AG08395 (cell line): ENCODE results near the gene NT5C.

Source experiments
- DNase-seq: peaks from one replicate; pipeline ENCODE4 v3.0.0; 2012; ENCODE audit warnings: mixed read lengths, low spot score

Gene NT5C

DNA sequence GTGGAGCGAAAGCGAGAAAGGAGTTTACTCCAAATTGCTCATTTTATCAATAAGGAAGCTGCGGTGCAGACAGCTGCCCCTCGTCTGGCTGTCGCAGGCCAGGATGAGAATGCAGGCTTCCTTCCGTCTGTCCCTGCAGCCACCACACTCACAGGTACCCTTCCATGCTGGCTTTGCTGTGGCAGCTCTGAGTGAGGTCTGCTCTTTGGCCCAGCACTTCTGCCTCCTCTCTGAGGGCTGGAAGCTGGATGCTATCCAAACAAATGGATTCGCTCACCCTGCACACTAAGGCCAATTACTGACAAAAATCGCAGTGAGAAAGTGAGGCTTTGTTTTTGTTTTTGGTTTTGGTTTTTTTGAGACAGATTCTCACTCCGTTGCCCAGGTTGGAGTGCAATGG lies 14.8 kb downstream of the NT5C start:
- DNase-seq: no peak

DNA sequence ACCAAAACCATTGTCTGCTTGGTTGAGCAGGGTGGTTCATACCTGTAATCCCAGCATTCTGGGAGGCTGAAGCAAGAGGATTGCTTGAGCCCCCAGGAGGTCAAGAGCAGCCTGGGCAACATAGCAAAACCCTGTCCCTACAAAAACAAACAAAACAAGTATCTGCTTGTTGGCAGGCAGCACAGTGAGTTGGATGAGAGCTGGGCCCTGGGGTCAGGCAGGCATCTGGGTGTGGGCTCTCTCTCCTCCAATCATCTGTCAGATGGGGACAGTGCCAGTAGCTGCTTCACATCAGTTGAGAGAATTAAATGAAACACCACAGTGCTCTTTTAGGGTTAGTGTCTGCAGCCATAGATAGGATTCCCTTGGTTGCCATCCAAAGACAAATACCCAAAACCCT lies 16.0 kb downstream of the NT5C start:
- DNase-seq: no peak

DNA sequence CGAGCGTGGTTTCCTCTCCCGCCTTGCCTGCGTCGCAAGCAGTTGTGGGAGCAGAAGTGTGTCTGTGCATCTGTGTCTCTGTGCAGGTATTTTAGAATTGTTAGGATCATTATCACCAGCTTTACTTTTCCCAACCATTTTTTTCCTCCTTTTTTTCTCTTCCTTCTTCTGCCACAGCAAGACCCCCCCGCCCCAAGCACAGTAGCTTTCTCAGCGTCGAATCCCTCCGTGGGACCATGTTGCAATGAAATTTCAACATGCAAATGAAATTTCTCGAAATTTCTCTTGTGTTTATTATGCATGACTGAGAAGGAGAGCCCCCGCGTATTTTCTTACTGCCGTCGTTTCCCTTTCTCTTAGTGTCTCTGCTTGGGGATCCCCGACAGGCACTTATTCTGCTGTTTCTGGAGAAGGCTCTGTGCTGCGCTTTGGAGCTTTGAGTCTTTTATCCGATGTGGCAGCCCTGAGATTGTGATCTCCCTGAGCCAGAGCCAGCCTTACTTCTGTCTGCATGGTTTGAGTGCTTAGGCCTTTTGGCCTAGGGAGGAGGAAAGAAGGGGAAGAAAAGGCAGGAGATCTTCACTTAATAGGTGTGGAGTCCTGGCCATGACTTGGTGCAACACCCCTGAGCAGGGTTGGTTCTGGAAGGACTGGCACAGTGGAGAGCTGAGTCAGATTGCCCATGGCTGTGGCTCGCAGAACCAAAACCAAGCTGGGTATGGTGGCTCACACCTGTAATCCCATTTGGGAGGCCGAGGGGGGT lies 16.8 kb downstream of the NT5C start:
- DNase-seq: no peak

DNA sequence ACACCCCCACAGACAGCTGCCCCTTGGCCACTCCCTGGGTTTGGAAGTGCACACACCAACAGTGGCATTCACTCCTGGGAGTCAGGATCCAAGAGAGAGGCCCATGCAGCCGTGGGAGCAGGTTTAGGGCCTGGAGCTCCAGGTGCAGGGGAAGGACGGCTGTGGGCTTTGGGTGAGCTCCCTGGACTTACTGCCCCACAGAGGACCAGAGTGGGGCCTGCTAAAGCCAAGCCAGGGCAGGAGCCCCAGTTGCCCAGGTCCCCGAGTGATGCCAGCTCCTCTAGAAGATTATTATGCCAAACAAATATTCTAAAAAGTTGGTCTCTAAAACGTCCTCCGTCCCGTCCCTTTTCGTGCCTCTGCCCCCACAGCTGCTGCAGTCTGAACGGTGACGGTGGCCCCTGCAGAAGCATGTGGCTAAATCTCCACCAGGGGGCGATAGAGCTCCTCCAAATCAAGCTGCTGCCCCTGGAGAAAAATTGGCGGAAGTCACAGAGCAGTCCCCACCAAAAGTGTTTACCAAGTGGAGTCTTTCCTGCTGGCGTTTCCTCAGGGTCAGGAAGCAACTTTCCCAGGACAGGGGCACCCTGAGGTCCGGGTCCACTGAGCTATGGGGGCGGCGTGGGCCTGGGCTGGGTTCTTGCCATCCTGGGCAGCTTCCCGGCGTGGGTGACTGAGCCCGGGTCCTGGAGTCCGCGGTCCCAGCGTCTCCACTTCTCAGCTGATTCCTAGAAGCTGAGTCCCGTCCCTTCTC lies 17.6 kb downstream of the NT5C start:
- peak; percentile 86 for DNase-seq

DNA sequence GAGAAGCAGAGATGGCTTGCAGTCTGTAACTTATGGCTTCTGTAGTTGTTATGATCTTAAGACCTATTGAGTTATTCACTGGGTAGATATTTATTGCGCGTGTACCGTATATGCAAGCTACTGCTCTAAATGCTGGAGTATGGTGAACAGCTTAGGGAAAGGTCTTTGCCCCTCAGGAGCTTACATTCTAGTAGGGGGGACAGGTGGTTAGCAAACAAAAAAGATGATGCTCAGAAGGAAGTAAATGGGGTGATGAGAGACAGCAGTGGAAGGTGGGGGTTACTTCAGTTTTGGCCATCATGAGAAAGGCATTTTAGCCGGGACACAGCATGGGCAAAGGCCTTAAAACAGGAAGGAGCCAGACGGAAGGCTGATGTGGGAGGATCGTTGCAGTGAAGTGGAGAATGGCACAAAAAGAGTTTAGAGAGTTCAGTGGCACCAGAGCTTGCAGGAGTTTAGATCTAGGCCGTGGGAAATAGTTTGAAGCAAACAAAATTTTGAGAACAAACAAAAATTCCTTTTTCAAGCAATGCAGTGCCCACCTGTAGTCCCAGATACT lies 19.7 kb downstream of the NT5C start:
- no peak for DNase-seq

DNA sequence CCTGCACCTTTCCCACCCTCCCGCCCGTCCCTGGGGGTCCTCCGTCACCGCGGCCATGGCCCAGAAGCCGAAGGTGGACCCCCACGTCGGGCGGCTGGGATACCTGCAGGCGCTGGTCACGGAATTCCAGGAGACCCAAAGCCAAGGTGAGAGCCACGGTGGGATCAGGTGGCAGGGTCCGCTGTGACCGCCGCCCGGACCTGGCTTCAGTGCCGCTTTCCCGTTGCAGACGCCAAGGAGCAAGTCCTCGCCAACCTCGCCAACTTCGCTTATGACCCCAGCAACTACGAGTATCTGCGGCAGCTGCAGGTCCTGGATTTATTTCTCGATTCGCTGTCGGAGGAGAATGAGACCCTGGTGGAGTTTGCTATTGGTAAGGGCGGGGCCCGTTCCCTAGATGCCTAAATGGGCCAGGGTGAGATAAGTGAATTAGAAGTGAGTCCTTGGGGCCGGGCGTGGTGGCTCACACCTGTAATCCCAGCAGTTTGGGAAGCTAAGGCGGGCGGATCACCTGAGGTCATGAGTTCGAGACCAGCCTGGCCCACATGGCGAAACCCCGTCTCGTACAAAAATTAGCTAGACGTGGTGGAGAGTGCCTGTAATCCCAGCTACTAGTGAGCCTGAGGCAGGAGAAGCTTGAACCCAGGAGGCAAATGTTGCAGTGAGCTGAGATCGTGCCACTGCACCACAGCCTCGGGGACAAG lies 21.2 kb downstream of the NT5C start:
- no peak for DNase-seq

DNA sequence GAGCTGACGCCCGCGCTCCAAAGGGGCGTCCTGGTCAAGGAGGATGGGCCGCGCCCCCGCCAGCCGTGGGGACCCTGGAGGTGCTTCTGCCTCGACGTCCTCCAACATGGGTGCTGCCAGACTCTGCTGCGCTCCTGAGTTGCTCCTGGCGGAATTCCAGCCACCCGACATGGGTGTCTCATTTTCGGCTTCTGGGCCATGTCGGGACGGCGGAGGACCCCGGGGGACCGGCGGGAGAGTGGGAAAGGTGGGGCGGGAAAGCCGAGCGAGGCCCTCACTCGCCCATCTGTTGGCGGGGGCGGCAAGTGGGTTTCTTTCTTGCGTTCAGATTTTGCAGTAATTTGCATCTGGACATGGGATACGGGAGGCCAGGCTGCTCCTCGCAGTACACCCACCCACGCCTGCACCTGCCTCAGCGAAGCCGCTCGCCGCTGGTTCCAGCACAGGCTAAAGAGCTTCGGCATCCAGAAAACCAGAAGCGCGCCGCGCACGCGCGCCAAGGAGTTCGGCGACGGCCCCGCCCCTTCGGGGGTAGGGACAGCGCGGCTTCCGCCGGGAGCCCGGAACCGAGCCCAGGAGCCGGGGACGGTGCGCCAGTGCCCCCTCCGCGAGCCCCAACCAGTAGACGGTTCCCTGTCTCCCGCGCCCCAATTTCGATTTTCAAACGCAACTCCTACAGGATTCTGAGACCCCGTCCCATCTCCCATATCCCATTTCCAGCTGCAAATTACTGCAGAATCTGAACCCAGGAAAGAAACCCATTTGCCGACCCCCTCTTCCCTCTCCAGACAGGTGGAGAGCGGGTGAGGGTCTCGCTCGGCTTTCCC lies 21.9 kb downstream of the NT5C start, which contains the start of gene ARMC7:
TSS of gene ARMC7 (plus strand) at position 563 of the 827 bp plus-strand sequence. CDS start 320 bp downstream, outside the sequence.
- DNase-seq: peak; percentile 98

DNA sequence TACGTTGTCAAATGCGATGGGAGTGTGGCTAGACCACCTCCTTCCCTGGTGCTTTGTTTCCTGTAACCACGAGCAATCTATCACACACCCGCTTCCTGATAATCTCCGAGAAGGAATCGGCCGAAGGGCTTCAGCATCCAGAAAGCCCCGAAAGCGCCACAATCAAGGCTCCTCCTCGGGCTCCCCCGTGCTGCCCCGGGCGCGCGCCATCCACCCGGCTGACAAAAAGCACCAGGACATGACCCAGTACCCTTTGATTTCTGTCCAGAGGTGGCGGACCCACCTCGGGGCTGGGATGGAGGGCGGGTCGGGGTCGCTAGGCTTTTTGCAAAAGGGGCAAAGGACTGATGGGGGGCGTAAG lies 22.5 kb downstream of the NT5C start:
- DNase-seq: no peak

DNA sequence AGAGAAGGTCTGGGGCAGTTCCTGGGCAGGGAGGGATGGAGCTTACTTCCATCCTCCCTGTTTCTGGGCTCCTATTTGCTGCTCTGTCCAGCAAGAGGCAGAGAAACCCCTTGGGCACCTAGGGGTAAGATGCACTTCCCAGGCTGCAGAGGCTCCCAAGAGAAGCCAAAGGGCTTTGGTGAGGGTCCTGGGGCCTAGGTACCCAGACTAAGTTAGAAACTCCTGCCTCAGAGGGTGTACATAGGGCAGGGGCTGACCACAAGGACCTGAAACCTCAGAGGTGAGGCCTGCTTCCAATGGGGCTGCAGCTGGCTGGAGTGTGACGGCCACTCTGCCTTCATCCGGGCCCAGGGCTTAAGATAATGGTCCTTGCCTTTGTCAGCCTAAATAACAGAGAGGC lies 23.3 kb downstream of the NT5C start:
- DNase-seq: no peak

DNA sequence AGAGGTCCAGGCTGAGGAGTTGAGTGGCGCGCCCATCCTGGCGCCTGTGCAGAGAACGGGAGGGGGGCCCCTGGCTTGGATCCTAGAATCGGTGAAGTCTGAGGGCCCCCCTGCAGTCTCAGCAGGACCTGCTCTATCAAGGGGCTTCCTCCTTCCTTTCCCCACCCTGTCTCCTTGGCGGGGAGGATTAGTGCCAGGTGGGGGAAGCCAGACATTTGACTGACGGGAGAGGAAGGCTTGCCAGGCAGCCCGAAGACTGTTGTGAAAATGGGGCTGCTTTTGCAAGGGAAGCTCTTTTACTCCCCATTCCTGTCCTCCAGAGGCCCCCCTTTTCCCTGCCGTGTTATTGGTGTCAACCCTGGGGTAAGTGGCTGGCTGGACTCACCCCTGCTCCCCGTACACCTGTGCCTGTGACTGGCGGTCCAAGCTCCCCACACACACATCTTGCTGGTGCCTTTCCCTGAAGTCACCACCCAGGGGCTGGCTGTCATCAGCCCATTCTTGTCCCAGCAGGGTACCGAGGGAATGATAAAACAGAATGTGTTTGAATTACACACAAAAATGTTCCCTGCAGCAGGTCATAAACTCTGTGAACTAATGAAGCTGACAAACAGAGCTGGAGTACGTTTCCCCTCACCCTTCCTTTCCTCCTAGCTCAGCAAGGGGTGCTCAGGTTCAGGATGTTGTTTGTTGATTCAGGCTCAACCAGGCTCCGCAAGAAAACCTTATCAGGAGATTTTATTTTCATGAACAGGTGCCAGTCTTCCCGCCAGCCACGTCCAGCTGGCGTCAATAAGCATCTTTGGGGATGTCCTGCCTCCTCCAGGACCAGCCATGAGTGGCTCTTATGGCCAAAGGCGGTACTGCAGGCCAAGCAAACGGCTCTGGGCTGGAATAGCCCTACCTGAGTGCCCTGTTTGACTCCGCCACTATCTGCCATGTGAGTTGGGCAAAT lies 26.1 kb downstream of the NT5C start:
- peak; percentile 52 for DNase-seq

DNA sequence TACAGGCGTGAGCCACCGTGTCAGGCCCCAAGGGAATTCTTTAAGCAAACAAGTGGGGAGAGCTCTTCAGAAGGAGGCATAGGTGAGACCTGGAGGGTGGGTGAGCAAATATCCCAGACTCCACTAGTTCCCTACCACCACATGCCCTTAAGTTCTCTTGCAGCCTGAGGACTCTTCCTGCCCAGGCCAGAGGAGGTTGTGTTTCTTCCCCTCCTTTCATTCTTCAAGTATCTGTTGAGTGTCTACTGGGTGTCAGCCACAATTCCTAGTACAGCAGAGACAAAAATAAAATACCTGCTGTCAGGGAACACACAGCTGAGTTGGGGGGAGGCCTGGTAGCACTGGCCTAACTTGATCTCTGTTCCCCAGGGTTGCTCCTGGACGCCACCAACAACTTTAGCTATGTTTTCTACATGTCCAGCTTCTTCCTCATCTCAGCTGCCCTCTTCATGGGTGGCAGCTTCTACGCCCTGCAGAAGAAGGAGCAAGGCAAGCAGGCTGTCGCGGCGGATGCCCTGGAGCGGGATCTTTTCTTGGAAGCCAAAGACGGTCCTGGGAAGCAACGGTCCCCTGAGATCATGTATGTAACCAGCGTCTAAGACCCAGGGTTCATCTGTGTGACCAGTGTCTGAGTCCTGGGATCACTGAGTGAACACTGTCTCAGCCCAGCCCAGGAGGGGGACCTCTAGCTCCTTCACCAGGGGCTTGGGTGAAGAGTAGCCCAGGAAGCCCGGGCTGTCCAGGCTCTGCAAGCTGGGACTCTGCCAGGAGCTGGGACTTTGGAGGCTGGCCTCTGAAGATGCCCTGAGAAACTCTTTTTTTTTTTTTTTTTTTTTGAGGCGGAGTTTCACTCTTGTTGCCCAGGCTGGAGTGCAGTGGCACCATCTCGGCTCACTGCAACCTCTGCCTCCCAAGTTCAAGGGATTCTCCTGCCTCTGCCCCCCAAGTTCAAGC lies 27.7 kb downstream of the NT5C start:
- no peak for DNase-seq

DNA sequence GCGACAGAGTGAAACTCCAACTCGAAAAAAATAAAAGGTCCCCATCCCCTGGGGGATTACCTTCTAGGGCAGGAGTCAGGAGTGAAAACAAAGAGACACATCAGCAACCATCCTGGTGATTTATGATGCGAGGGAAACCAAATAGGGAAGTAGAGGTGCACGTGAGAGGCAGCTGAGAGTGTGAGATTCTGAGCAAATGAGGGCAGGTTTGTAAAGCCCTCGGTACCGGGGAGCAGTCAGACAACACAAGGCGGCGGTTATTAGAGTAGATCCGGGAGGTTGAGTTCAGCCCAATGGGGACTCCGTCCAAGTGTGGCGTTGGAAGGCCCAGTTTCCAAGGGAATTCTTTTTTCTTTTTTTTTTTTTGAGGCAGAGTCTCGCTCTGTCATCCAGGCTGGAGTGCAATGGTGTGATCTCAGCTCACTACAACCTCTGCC lies 29.1 kb downstream of the NT5C start:
- no peak for DNase-seq

DNA sequence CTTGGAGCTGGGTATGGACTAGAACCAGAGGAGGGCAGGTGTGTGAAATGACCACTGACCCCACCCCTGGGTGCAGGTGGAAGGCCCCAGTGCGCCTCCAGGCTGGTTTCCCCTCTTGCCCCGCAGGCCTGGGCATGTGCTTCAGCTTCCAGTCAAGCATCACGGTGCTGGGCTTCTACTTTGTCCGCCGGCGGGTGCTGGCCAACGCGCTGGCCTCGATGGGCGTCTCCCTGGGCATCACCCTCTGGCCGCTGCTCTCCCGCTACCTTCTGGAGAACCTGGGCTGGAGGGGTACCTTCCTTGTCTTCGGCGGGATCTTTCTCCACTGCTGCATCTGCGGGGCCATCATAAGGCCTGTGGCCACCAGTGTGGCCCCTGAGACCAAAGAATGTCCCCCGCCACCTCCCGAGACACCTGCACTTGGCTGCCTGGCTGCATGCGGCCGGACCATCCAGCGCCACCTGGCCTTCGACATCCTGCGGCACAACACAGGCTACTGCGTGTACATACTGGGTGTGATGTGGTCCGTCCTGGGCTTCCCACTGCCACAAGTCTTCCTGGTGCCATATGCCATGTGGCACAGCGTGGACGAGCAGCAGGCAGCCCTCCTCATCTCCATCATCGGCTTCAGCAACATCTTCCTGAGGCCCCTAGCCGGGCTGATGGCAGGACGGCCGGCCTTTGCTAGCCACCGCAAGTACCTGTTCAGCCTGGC lies 31.5 kb downstream of the NT5C start:
- no peak for DNase-seq

DNA sequence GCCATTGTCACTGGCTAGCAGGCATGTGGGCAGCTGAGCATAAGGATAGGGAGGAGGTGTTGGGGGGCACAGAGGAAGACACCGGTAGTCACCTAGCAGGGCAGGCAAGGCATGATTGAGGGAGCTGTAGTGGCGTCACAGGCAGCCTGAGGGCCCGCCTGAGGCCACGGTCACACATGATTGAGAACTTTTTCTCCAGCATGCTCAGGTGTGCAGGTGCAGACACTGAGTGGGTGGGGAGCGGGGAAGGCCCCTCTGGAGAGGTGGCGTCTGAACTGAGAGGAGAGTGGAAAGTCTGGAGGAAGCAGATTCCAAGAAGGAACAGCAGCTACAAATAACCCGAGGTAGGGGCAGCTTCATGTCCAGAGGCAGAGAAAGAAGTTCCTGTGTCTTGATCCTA lies 32.7 kb downstream of the NT5C start:
- DNase-seq: no peak

DNA sequence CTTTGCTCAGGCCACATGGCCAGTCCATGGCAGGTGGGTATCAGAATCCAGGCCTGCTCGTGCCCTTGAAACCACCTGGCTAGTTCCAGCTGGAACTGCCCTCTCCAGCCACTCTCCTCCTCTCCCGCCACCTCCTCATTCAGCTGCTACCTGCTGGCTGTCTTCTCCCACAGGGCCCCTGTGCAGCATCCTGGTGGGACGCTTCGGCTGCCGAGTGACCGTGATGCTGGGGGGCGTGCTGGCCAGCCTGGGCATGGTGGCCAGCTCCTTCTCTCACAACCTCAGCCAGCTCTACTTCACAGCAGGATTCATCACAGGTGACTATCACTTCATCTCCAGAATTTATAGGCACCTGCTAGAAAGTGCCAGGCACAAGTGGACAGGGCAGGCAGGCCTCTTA lies 33.7 kb downstream of the NT5C start:
- no peak for DNase-seq

DNA sequence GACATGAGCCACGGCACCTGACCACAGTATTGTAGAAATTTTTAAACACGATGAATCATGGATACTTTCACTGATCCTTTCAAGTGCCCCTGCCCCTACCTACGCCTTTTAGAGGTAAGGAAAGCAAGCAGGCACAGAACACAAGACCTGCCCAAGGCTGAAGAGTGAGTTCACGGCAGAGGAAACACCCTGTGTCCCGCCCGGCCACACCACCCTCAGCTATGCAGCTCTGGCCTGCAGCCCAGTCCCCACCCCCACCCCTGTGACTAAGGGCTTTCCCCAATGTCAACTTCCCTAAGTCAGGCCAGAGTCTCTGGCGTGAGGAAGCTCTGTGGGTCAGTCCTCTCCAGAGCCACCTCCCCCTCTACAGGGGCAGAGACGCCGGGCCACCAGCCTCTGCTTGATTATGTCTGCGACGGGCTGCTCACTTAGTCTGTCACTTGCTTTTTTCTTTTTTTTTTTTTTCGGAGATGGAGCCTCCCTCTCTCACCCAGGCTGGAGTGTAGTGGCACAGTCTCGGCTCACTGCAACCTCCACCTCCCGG lies 35.4 kb downstream of the NT5C start:
- DNase-seq: peak; percentile 78

DNA sequence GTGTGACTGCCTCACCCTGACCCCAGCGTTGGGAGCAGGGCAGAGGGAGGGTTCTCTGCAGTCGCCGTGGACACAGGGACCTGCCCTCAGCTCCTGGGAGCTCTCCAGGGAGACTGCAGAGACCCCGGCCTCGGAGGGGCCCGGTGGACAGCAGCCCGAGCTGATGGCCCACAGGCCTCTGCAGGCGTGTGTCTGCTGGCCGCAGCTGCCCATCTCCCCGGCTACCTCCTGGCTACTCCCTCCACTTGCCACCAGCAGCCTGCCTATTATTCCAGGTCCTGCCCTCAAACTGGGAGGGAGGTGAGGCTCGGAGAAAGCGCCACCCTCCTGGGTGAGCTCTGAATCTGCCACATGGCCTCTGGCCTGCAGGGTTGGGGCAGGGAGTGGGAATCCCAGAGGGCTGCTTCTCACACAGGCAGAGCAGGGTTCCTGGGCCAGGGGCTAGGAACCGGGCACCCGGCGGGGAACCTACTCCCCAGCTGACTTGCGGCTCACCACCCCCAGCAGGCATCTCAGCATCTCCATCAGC lies 36.6 kb downstream of the NT5C start:
- no peak for DNase-seq

DNA sequence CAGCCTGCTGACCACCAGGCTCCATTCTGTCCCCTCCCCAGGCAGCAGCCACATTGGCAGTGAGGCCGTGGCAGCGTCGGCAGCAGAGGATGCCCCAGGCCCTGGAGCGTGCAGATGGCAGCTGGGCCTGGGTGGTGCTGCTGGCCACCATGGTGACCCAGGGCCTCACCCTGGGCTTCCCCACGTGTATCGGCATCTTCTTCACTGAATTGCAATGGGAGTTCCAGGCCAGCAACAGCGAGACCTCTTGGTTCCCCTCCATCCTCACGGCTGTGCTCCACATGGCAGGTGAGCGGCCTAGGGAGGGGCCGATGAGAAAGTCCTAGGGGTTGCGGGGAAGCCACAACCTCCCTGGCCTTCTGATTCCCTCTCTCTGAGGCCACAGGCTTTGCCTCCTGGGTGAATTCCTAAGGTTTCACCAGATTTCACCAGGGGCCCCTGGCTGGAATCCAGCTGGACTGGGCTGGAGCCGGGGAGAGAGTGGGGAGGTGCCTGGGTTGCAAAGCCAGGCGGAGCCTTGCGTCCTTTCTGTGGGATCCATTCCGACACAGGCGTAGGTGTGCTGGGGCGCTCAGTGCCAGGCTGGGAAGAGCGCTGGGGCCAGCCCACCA lies 37.9 kb downstream of the NT5C start:
- no peak for DNase-seq
